GM19438 (cell line): Measurements from ENCODE around the gene MGAT3.
A peak's percentile ranks its signal among the peaks of the same experiment; 100 is the strongest.
"Not testable (repeated sequence)": the region's sequence is repeated elsewhere in the genome, so short reads cannot be mapped to it uniquely, and the experiment has no call there.

Experiments used
- ATAC-seq: cut with Tn5 transposase; IDR thresholded peaks from one replicate; pipeline ENCODE4 v1.9.1; 2021; ENCODE audit warnings: low read depth; ENCODE audit not compliant: unreplicated experiment

Gene MGAT3

GRCh38 chr22:39508393-39508792 is 51.6 kb downstream of the MGAT3 start:
- no peak for ATAC-seq

GRCh38 chr22:39510529-39511149 is 53.8 kb downstream of the MGAT3 start:
- ATAC-seq: no peak

GRCh38 chr22:39511226-39511625 is 54.4 kb downstream of the MGAT3 start:
- ATAC-seq: no peak

- ATAC-seq: no peak
These were observed 55.2 kb downstream of the MGAT3 start for GRCh38 chr22:39512026-39512425.

- ATAC-seq: no peak
These were observed 57.0 kb downstream of the MGAT3 start for GRCh38 chr22:39513791-39514190.

- no peak for ATAC-seq
These were observed 57.7 kb downstream of the MGAT3 start for GRCh38 chr22:39514373-39514973.

GRCh38 chr22:39515266-39516050 is 58.6 kb downstream of the MGAT3 start:
- ATAC-seq: no peak

GRCh38 chr22:39517470-39517869 is 60.7 kb downstream of the MGAT3 start:
- no peak for ATAC-seq

GRCh38 chr22:39518144-39518786 is 61.5 kb downstream of the MGAT3 start:
- ATAC-seq: no peak

GRCh38 chr22:39518996-39519680 is 62.3 kb downstream of the MGAT3 start:
- ATAC-seq: no peak

- peak; percentile 87 for ATAC-seq
These were observed 62.9 kb downstream of the MGAT3 start for GRCh38 chr22:39519681-39520225.

- peak; percentile 7 for ATAC-seq
These were observed 63.7 kb downstream of the MGAT3 start, which contains the start of gene ATF4 for GRCh38 chr22:39520226-39521105. Gene ATF4, plus strand, starts transcription at chr22:39520562. Its CDS starts 884 bp downstream, at chr22:39521446.

GRCh38 chr22:39521106-39521885 is 64.5 kb downstream of the MGAT3 start:
- not testable (repeated sequence) for ATAC-seq

GRCh38 chr22:39522091-39522490 is 65.3 kb downstream of the MGAT3 start:
- ATAC-seq: not testable (repeated sequence)

- ATAC-seq: no peak
These were observed 65.9 kb downstream of the MGAT3 start for GRCh38 chr22:39522567-39523300.

GRCh38 chr22:39524089-39524752 is 67.4 kb downstream of the MGAT3 start:
- no peak for ATAC-seq
